ENCODE measurements around the gene EPS8. TPM values are rescaled to one million over a fixed set of nuclear protein-coding genes. Genes with fewer than 3 reads are reported as not detected.

Gene EPS8
- polyA plus RNA-seq, 1 donor from 2014 or later, result 1.6 TPM

- no peak overlapping the region for H3K27ac Mint-ChIP-seq
- peaks cover 3% of the 10 kb centered on the region for H3K36me3 Mint-ChIP-seq
- H3K4me1 Mint-ChIP-seq, result peaks cover 1 to 7% (median 6%) of the 10 kb centered on the region in 3 donors
These were observed 83.0 kb downstream of the EPS8 start for GRCh38 chr12:15706010-15706676.

GRCh38 chr12:15705606-15706005, 83.6 kb downstream of the EPS8 start:
- H3K4me3 Mint-ChIP-seq, result no peak overlapping the region
- H3K9me3 Mint-ChIP-seq, result no peaks in the 10 kb centered on the region
- H3K27ac Mint-ChIP-seq, result no peak overlapping the region
- H3K4me1 Mint-ChIP-seq, result peaks cover 4 to 8% (median 6%) of the 10 kb centered on the region in 3 donors
- H3K36me3 Mint-ChIP-seq, result peaks cover 3% of the 10 kb centered on the region
- peaks cover 2% of the 10 kb centered on the region for H3K27me3 Mint-ChIP-seq

More at GRCh38 chr12:15706010-15706676, 83.0 kb downstream of the EPS8 start:
- H3K4me3 Mint-ChIP-seq, result no peak overlapping the region
- H3K27me3 Mint-ChIP-seq, result peaks cover 2% of the 10 kb centered on the region
- no peaks in the 10 kb centered on the region for H3K9me3 Mint-ChIP-seq

GRCh38 chr12:15702276-15702675, 86.9 kb downstream of the EPS8 start:
- H3K27ac Mint-ChIP-seq, result no peak overlapping the region
- peaks cover 0 to 10% (median 5%) of the 10 kb centered on the region in 3 donors for H3K4me1 Mint-ChIP-seq
- H3K9me3 Mint-ChIP-seq, result no peaks in the 10 kb centered on the region
- no peaks in the 10 kb centered on the region for H3K36me3 Mint-ChIP-seq
- H3K27me3 Mint-ChIP-seq, result no peaks in the 10 kb centered on the region
- H3K4me3 Mint-ChIP-seq, result no peak overlapping the region

- H3K4me3 Mint-ChIP-seq, result no peak overlapping the region
- H3K36me3 Mint-ChIP-seq, result no peaks in the 10 kb centered on the region
- no peak overlapping the region for H3K27ac Mint-ChIP-seq
- peaks cover 0 to 10% (median 7%) of the 10 kb centered on the region in 3 donors for H3K4me1 Mint-ChIP-seq
- H3K9me3 Mint-ChIP-seq, result no peaks in the 10 kb centered on the region
- H3K27me3 Mint-ChIP-seq, result no peaks in the 10 kb centered on the region
These were observed 87.5 kb downstream of the EPS8 start for GRCh38 chr12:15701631-15702156.

GRCh38 chr12:15701206-15701605, 88.0 kb downstream of the EPS8 start:
- H3K36me3 Mint-ChIP-seq, result no peaks in the 10 kb centered on the region
- no peaks in the 10 kb centered on the region for H3K27me3 Mint-ChIP-seq
- no peak overlapping the region for H3K27ac Mint-ChIP-seq
- H3K9me3 Mint-ChIP-seq, result no peaks in the 10 kb centered on the region
- peaks cover 0 to 10% (median 7%) of the 10 kb centered on the region in 3 donors for H3K4me1 Mint-ChIP-seq
- no peak overlapping the region for H3K4me3 Mint-ChIP-seq

GRCh38 chr12:15700595-15700994, 88.6 kb downstream of the EPS8 start:
- no peaks in the 10 kb centered on the region for H3K27me3 Mint-ChIP-seq
- H3K36me3 Mint-ChIP-seq, result no peaks in the 10 kb centered on the region
- no peaks in the 10 kb centered on the region for H3K9me3 Mint-ChIP-seq
- H3K4me3 Mint-ChIP-seq, result no peak overlapping the region
- H3K4me1 Mint-ChIP-seq, result peaks cover 0 to 8% (median 7%) of the 10 kb centered on the region in 3 donors
- H3K27ac Mint-ChIP-seq, result no peak overlapping the region

- peak overlapping the region in 2 of 4 donors; percentile 23 to 35 for H3K4me3 Mint-ChIP-seq
These were observed 89.3 kb downstream of the EPS8 start for GRCh38 chr12:15699886-15700285.

GRCh38 chr12:15698377-15698871, 90.8 kb downstream of the EPS8 start:
- Mint-ChIP-seq H3K9me3 (peaks cover 0 to 3% (median 0%) of the 10 kb centered on the region in 3 donors), H3K4me3 (peak overlapping the region in 1 of 4 donors; percentile 17), H3K4me1 (peaks cover 0 to 8% (median 7%) of the 10 kb centered on the region in 3 donors), H3K27ac (no peak overlapping the region), H3K36me3 (no peaks in the 10 kb centered on the region), H3K27me3 (no peaks in the 10 kb centered on the region)

More at GRCh38 chr12:15699886-15700285, 89.3 kb downstream of the EPS8 start:
- Mint-ChIP-seq H3K27me3 (no peaks in the 10 kb centered on the region), H3K36me3 (no peaks in the 10 kb centered on the region), H3K9me3 (no peaks in the 10 kb centered on the region), H3K27ac (peak overlapping the region in 1 of 3 donors; percentile 28), H3K4me1 (peaks cover 0 to 8% (median 7%) of the 10 kb centered on the region in 3 donors)

GRCh38 chr12:15697201-15697600, 92.0 kb downstream of the EPS8 start:
- H3K27me3 Mint-ChIP-seq, result no peaks in the 10 kb centered on the region
- no peaks in the 10 kb centered on the region for H3K36me3 Mint-ChIP-seq
- no peak overlapping the region for H3K27ac Mint-ChIP-seq
- H3K4me1 Mint-ChIP-seq, result peaks cover 3 to 12% (median 7%) of the 10 kb centered on the region in 3 donors
- H3K9me3 Mint-ChIP-seq, result peaks cover 0 to 3% (median 0%) of the 10 kb centered on the region in 3 donors
- H3K4me3 Mint-ChIP-seq, result no peak overlapping the region

- Mint-ChIP-seq H3K27me3 (no peaks in the 10 kb centered on the region), H3K4me1 (peaks cover 4 to 10% (median 5%) of the 10 kb centered on the region in 3 donors), H3K9me3 (peaks cover 0 to 5% (median 0%) of the 10 kb centered on the region in 3 donors), H3K36me3 (no peaks in the 10 kb centered on the region), H3K4me3 (peak overlapping the region in 1 of 4 donors; percentile 7), H3K27ac (no peak overlapping the region)
These were observed 95.8 kb downstream of the EPS8 start for GRCh38 chr12:15693228-15693911.

- Mint-ChIP-seq H3K4me3 (no peak overlapping the region), H3K4me1 (peaks cover 10 to 19% (median 12%) of the 10 kb centered on the region in 3 donors), H3K36me3 (no peaks in the 10 kb centered on the region), H3K27me3 (no peaks in the 10 kb centered on the region), H3K9me3 (peaks cover 0 to 5% (median 0%) of the 10 kb centered on the region in 3 donors), H3K27ac (no peak overlapping the region)
These were observed 97.8 kb downstream of the EPS8 start for GRCh38 chr12:15691388-15691787.

- H3K27ac Mint-ChIP-seq, result no peak overlapping the region
- peaks cover 0 to 5% (median 0%) of the 10 kb centered on the region in 3 donors for H3K9me3 Mint-ChIP-seq
- no peaks in the 10 kb centered on the region for H3K27me3 Mint-ChIP-seq
- no peaks in the 10 kb centered on the region for H3K36me3 Mint-ChIP-seq
- H3K4me3 Mint-ChIP-seq, result peak overlapping the region in 1 of 4 donors; percentile 35
- H3K4me1 Mint-ChIP-seq, result peaks cover 10 to 19% (median 12%) of the 10 kb centered on the region in 3 donors
These were observed 98.9 kb downstream of the EPS8 start for GRCh38 chr12:15690320-15690719.

- H3K27me3 Mint-ChIP-seq, result no peaks in the 10 kb centered on the region
- H3K9me3 Mint-ChIP-seq, result peaks cover 0 to 5% (median 0%) of the 10 kb centered on the region in 3 donors
- H3K36me3 Mint-ChIP-seq, result no peaks in the 10 kb centered on the region
- H3K4me3 Mint-ChIP-seq, result no peak overlapping the region
- H3K4me1 Mint-ChIP-seq, result peaks cover 10 to 19% (median 12%) of the 10 kb centered on the region in 3 donors
- H3K27ac Mint-ChIP-seq, result no peak overlapping the region
These were observed 99.4 kb downstream of the EPS8 start for GRCh38 chr12:15689751-15690191.

GRCh38 chr12:15688838-15689625, 100.2 kb downstream of the EPS8 start:
- Mint-ChIP-seq H3K4me3 (peak overlapping the region in 1 of 4 donors; percentile 68), H3K4me1 (peaks cover 10 to 19% (median 12%) of the 10 kb centered on the region in 3 donors), H3K27ac (no peak overlapping the region), H3K9me3 (peaks cover 0 to 5% (median 0%) of the 10 kb centered on the region in 3 donors), H3K27me3 (no peaks in the 10 kb centered on the region), H3K36me3 (peaks cover 1% of the 10 kb centered on the region)

Measured in IgD-negative memory B cell (primary cell).